Activated CD4-positive, CD25-positive, alpha-beta regulatory T cell (primary cell): ENCODE measurements around the gene ALDOC.

Experiments
- DNase-seq, 4 experiments: peaks; one replicate each; lab custom pipeline; 2025; lab: John Stamatoyannopoulos, UW

ALDOC gene

GRCh38 chr17:28532050-28532960 is 44.4 kb downstream of the ALDOC start:
- DNase-seq = no peak

GRCh38 chr17:28530926-28531325 is 45.8 kb downstream of the ALDOC start:
- no peak for DNase-seq

GRCh38 chr17:28530250-28530649 is 46.4 kb downstream of the ALDOC start:
- DNase-seq = no peak

- DNase-seq = no peak
These were observed 47.7 kb downstream of the ALDOC start for GRCh38 chr17:28529013-28529400.

GRCh38 chr17:28528327-28529012 is 48.2 kb downstream of the ALDOC start:
- DNase-seq = no peak

- no peak for DNase-seq
These were observed 48.8 kb downstream of the ALDOC start for GRCh38 chr17:28527859-28528258.

- DNase-seq = no peak
These were observed 49.5 kb downstream of the ALDOC start for GRCh38 chr17:28527181-28527681.

- DNase-seq = no peak
These were observed 50.3 kb downstream of the ALDOC start for GRCh38 chr17:28526381-28526780.

GRCh38 chr17:28524476-28525424 is 51.9 kb downstream of the ALDOC start:
- no peak for DNase-seq

GRCh38 chr17:28523876-28524275 is 52.8 kb downstream of the ALDOC start:
- no peak for DNase-seq

GRCh38 chr17:28523186-28523585 is 53.5 kb downstream of the ALDOC start:
- DNase-seq = no peak
